HEK293 (cell line): Measurements from ENCODE around the gene TP73.

Experiments
- GLI4 ChIP-seq: fragments of 450-650 bp; formaldehyde crosslinking; IDR thresholded peaks from 2 replicates; pipeline ENCODE4 v1.5.1; 2016; ENCODE audit warnings: missing biosample characterization, missing genetic modification characterization
- GLIS1 ChIP-seq: fragments of 450-650 bp; formaldehyde crosslinking; IDR thresholded peaks from 2 replicates; pipeline ENCODE4 v1.5.1; 2016; ENCODE audit warnings: missing biosample characterization, missing genetic modification characterization
- HOXD13 ChIP-seq: sonication (generic); formaldehyde crosslinking; IDR thresholded peaks from 2 replicates; pipeline ENCODE4 v1.8.0; 2022; ENCODE audit warnings: missing genetic modification reagents, borderline replicate concordance
- KLF16 ChIP-seq: fragments of 450-650 bp; formaldehyde crosslinking; IDR thresholded peaks from 2 replicates; pipeline ENCODE4 v1.5.1; 2017; ENCODE audit warnings: missing biosample characterization, missing genetic modification characterization
- KLF17 ChIP-seq: fragments of 450-650 bp; formaldehyde crosslinking; IDR thresholded peaks from 2 replicates; pipeline ENCODE4 v1.5.1; 2016; ENCODE audit warnings: missing biosample characterization, missing genetic modification characterization
- MZF1 ChIP-seq: fragments of 450-650 bp; formaldehyde crosslinking; IDR thresholded peaks from 2 replicates; pipeline ENCODE4 v1.5.1; 2017; ENCODE audit warnings: missing biosample characterization, missing genetic modification characterization, borderline replicate concordance
- PATZ1 ChIP-seq: fragments of 450-650 bp; formaldehyde crosslinking; IDR thresholded peaks from 2 replicates; pipeline ENCODE4 v1.5.1; 2016; ENCODE audit warnings: missing biosample characterization, missing genetic modification characterization
- REST ChIP-seq: fragments of 450-650 bp; formaldehyde crosslinking; IDR thresholded peaks from 2 replicates; pipeline ENCODE4 v1.5.1; 2016; ENCODE audit warnings: missing biosample characterization, missing genetic modification characterization
- SP3 ChIP-seq: fragments of 450-650 bp; formaldehyde crosslinking; IDR thresholded peaks from 2 replicates; pipeline ENCODE4 v1.5.1; 2016; ENCODE audit warnings: missing biosample characterization, missing genetic modification characterization
- YY2 ChIP-seq: fragments of 450-650 bp; formaldehyde crosslinking; IDR thresholded peaks from 2 replicates; pipeline ENCODE4 v1.5.1; 2016; ENCODE audit warnings: missing biosample characterization, missing genetic modification characterization
- ZBTB7A ChIP-seq: fragments of 450-650 bp; formaldehyde crosslinking; IDR thresholded peaks from 2 replicates; pipeline ENCODE4 v1.5.1; 2016; ENCODE audit warnings: low read depth, missing biosample characterization, missing genetic modification characterization
- ZIC2 ChIP-seq: fragments of 450-650 bp; formaldehyde crosslinking; IDR thresholded peaks from 2 replicates; pipeline ENCODE4 v1.5.1; 2016; ENCODE audit warnings: missing biosample characterization, missing genetic modification characterization
- ZNF112 ChIP-seq: fragments of 450-650 bp; formaldehyde crosslinking; IDR thresholded peaks from 2 replicates; pipeline ENCODE4 v1.5.0; 2017; ENCODE audit warnings: missing biosample characterization, missing genetic modification characterization
- ZNF148 ChIP-seq: fragments of 450-650 bp; formaldehyde crosslinking; IDR thresholded peaks from 2 replicates; pipeline ENCODE4 v1.5.0; 2017; ENCODE audit warnings: missing biosample characterization, missing genetic modification characterization, borderline replicate concordance
- ZNF2 ChIP-seq: fragments of 450-650 bp; formaldehyde crosslinking; IDR thresholded peaks from 2 replicates; pipeline ENCODE4 v1.5.1; 2016; ENCODE audit warnings: missing biosample characterization, missing genetic modification characterization
- ZNF266 ChIP-seq: fragments of 450-650 bp; formaldehyde crosslinking; IDR thresholded peaks from 2 replicates; pipeline ENCODE4 v1.5.1; 2016; ENCODE audit warnings: missing biosample characterization, missing genetic modification characterization, low read depth
- ZNF350 ChIP-seq: fragments of 450-650 bp; formaldehyde crosslinking; IDR thresholded peaks from 2 replicates; pipeline ENCODE4 v1.5.0; 2017; ENCODE audit warnings: missing biosample characterization, mild to moderate bottlenecking, missing genetic modification characterization
- ZNF433 ChIP-seq: fragments of 450-650 bp; formaldehyde crosslinking; IDR thresholded peaks from 2 replicates; pipeline ENCODE4 v1.5.1; 2016; ENCODE audit warnings: missing biosample characterization, missing genetic modification characterization, low read depth
- ZNF488 ChIP-seq: fragments of 450-650 bp; formaldehyde crosslinking; IDR thresholded peaks from 2 replicates; pipeline ENCODE4 v1.5.1; 2016; ENCODE audit warnings: missing biosample characterization, missing genetic modification characterization
- ZNF501 ChIP-seq: fragments of 450-650 bp; formaldehyde crosslinking; IDR thresholded peaks from 2 replicates; pipeline ENCODE4 v1.5.1; 2016; ENCODE audit warnings: missing biosample characterization, missing genetic modification characterization
- ZNF513 ChIP-seq: fragments of 450-650 bp; IDR thresholded peaks from 2 replicates; pipeline ENCODE4 v1.5.1; 2018; ENCODE audit warnings: missing biosample characterization, missing genetic modification characterization
- ZNF514 ChIP-seq: fragments of 450-650 bp; formaldehyde crosslinking; IDR thresholded peaks from 2 replicates; pipeline ENCODE4 v1.5.1; 2016; ENCODE audit warnings: missing biosample characterization, missing genetic modification characterization
- ZNF558 ChIP-seq: fragments of 450-650 bp; formaldehyde crosslinking; IDR thresholded peaks from 2 replicates; pipeline ENCODE4 v1.5.1; 2016; ENCODE audit warnings: missing biosample characterization, missing genetic modification characterization
- ZNF701 ChIP-seq: fragments of 450-650 bp; formaldehyde crosslinking; IDR thresholded peaks from 2 replicates; pipeline ENCODE4 v1.5.1; 2016; ENCODE audit warnings: missing biosample characterization, missing genetic modification characterization
- ZNF704 ChIP-seq: fragments of 450-650 bp; formaldehyde crosslinking; IDR thresholded peaks from 2 replicates; pipeline ENCODE4 v1.5.1; 2016; ENCODE audit warnings: missing biosample characterization, missing genetic modification characterization
- ZNF785 ChIP-seq: fragments of 450-650 bp; formaldehyde crosslinking; IDR thresholded peaks from 2 replicates; pipeline ENCODE4 v1.5.1; 2016; ENCODE audit warnings: missing biosample characterization, missing genetic modification characterization
- ZSCAN30 ChIP-seq: fragments of 450-650 bp; IDR thresholded peaks from 2 replicates; pipeline ENCODE4 v1.5.1; 2018; ENCODE audit warnings: missing biosample characterization, mild to moderate bottlenecking, missing genetic modification characterization, moderate library complexity

The TP73 gene

GRCh38 chr1:3775490-3776230, 123.3 kb downstream of the TP73 start (continued):
- TF ChIP-seq ZNF488 = no peak
- no peak for TF ChIP-seq ZNF112 (tag by site-specific recombination)
- TF ChIP-seq ZNF2 (tag by site-specific recombination) = peak; percentile 58; the same call in 1 of the 2 replicates
- TF ChIP-seq KLF16 (tag by site-specific recombination) = peak; percentile 73; the same call in 1 of the 2 replicates
- TF ChIP-seq ZNF350 = no peak
- TF ChIP-seq SP3 (tag by site-specific recombination) = no peak
- TF ChIP-seq ZNF704 (tag by site-specific recombination) = no peak
- TF ChIP-seq ZNF785 (tag by site-specific recombination) = no peak
- TF ChIP-seq PATZ1 (tag by site-specific recombination) = peak; percentile 73
- no peak for TF ChIP-seq YY2
- TF ChIP-seq KLF17 (tag by site-specific recombination) = peak; percentile 73; the same call in 1 of the 2 replicates
- peak; percentile 55 for TF ChIP-seq ZIC2
- TF ChIP-seq ZNF513 (tag by site-specific recombination) = no peak; the same call in 1 of the 2 replicates
- no peak for TF ChIP-seq MZF1 (tag by site-specific recombination)
- peak; percentile 73 for TF ChIP-seq GLIS1 (tag by site-specific recombination)
- no peak for TF ChIP-seq GLI4 (tag by site-specific recombination)
- TF ChIP-seq ZNF501 (tag by site-specific recombination) = no peak
- TF ChIP-seq ZNF558 (tag by site-specific recombination) = no peak
- no peak for TF ChIP-seq HOXD13 (CRISPR knock-in tag)
- no peak for TF ChIP-seq ZNF514 (tag by site-specific recombination)
- no peak for TF ChIP-seq ZNF433 (tag by site-specific recombination)
- TF ChIP-seq ZBTB7A (tag by site-specific recombination) = no peak
- peak; percentile 76; the same call in 1 of the 2 replicates for TF ChIP-seq ZSCAN30 (tag by site-specific recombination)
- no peak for TF ChIP-seq ZNF266 (tag by site-specific recombination)
- no peak for TF ChIP-seq ZNF701 (tag by site-specific recombination)
- no peak for TF ChIP-seq REST
- TF ChIP-seq ZNF148 = no peak
